NCI-H524 (cell line): ENCODE data around the gene LHPP.

ENCODE experiments used
- DNase-seq, 2 experiments: peaks; one replicate each; lab custom pipeline; 2025; lab: John Stamatoyannopoulos, UW

LHPP gene

GRCh38 chr10:124470544-124471434, 9.2 kb downstream of the LHPP start:
- no peak for DNase-seq

- no peak for DNase-seq
These were observed 10.4 kb downstream of the LHPP start for GRCh38 chr10:124472071-124472470.

GRCh38 chr10:124473070-124473469, 11.4 kb downstream of the LHPP start:
- DNase-seq, result no peak

GRCh38 chr10:124474514-124475070, 13.0 kb downstream of the LHPP start:
- DNase-seq, result no peak

DNA sequence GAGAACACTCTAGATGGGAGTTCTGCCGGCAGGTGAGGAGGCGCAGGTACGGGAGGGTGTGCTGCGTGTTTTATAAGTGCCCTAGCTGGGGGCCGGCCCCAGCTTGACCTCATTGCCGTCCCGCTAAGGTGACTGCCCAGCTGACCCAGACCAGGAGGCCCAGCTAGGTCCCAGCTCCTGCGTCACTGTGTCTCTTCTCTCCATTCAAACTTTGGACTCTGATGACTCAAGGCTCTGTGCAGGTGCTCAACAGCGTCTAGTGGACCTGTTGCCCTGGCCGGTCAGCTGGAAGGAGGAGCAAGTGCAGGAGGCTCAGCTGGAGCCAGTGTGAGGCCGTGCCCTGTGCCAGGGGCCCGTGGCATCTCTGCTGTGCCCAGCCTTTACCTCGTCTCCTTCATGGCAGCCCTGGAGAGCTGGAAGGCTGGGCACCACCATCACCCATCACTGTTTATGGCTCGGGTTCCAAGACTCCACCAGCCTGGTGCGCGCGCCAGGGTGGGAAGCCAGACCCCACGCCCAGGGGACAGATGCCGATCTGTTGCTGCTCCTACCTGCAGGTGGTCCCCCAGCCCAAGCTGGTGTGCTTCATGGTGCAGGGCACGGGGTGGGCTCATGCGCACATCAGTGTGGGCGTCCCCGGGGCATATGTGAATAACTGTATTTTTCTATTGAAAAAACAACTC, 14.6 kb downstream of the LHPP start:
- DNase-seq, result no peak

DNA sequence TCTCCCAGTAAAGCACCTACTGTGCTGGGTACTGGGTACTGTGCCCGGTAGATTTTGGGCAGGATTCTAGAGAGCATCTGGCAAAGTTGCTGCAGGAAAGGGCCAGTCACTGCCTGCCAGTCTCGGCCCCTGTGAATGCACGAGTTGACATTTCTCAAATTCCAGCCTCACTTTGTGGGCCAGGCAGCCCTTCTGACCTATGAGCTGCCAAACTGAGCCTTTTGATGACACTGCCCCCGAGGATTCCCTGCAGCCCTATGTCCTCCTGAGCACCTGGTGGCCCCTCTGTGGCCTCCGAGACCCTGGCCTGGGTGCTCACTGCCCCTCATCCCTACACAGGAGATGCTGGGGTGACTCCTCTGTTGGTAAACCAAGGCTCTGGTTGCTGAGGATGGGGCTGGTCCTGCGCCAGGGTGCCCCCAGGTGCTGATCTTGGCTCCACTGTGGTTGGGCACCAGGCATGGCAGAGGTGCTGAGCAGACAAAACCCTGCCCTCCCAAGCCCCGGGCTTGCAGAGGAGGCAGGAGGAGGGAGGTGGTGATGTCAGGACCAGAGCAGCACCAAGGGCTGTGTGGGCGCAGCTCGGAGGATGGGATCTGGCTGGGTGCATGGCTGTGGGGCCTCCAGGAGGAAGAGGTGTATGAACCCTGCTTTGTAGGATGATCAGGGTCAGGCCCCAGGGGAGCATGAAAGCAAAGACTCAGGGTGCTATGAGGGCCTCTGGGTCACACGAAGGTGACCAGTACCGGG, 16.2 kb downstream of the LHPP start:
- no peak for DNase-seq

DNA sequence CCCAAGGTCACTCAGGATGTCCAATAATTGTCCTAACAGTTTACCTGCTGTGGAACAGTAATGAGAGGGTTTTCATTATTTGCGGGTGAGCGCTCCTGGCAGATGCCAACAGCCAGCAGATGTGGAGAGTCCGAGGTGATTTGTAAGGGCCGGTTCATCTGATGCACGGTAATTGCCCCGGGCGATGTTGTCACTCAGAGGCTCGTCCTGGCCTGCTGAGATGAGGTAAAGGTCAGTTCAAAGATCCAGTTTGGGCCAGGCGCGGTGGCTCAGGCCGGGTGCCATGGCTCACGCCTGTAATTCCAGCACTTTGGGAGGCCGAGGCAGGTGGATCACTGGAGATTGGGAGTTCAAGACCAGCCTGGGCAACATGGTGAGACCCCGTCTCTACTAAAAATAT, 16.9 kb downstream of the LHPP start:
- no peak for DNase-seq

DNA sequence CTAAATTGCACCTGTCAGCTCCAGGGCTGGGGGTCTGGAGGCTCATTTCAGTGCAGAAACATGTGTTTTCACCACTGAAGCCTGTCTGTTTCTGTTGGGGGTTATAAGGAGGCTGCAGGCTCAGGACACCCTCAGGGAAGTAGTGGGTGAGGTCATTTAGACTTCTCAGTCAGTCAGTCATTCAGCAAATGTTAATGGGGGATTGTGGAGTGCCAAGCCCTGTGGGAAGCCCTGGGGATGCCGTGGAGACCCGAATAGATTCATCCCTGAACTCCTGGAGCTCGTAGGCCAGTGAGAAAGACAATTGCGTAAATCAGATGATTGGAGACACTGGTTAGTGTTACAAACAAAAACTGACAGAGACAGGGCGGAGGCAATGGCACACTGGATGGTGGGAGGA, 19.2 kb downstream of the LHPP start:
- DNase-seq, result no peak

- DNase-seq, result no peak
These were observed 20.1 kb downstream of the LHPP start for GRCh38 chr10:124481717-124482116.

DNA sequence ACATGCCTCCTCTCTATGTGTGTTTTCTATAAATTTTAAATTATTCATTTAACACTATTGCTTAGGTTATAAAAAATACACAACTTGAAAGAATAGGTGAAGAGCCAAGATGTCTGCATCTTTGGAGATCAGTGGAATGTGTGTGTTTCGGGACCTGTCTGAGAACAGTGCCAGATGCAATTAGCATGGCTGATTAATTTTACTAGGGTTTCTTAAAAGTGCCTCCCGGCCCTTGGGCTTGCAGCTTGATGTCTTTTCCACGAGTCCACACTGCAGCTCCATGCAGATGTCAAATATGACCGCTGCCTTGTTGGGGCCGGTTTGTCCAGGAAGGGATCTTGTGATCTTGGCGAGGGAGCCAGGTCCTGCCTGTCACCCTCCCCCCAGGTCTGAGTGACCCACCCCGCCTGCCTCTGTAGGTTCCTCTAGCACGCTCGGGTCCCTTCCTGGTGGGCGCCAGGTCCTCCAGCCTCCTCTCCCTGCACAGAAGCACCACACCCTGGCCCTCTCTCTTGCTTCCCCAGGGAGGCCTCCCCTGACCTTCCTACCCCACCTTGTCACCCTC, 20.7 kb downstream of the LHPP start:
- DNase-seq, result peak in 1 of 2 experiments; percentile 33

DNA sequence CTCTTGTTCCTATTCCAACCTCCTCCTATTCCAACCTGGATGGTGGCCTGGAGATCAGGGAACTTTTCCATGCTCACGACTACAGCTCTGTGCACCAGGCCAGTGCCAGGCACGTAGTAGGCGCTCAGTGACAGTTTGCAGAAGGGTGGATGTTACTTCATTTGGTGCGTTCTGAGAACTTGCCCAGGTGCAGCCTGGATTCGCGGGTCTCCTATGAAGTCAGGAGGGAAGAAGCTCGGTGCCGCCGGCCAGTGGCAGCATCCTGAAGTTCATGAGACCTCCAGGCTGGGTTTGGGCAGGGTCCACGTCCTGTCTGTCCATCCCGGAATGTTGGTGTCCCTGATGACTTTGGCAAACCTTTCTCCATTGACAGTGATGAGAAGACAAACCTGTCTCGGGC, 21.3 kb downstream of the LHPP start:
- DNase-seq, result no peak

DNA sequence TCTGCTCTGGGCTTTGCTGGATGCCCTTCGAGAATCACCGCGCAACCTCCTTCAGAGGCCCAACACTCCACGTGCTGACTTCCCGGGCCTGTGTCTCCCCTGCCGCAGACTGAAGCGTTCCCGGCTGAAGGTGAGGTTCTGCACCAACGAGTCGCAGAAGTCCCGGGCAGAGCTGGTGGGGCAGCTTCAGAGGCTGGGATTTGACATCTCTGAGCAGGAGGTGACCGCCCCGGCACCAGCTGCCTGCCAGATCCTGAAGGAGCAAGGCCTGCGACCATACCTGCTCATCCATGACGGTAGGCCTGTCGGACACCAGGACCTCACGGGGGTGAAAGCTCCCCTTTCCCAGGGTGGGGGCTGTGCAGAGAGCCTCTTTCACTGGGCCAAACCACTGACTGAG, 22.4 kb downstream of the LHPP start:
- DNase-seq, result no peak

DNA sequence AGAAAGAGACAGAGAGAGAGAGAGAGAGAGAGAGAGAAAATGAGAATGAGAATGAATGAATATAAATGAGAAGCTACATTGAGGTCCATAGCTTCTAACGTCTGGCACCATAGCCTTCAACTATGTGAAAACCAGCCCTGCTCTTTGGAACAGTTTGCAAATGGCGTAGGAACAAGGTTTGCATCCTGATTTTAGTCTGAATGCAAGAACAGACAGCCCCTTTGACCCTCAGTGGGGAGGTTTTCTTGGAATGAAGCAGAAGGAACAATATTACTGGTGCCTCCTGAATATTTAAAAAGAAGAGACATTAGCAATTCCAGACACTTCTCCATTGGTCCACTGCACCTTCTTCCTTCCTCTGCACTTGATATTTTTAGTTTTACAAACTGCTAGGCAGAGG, 23.0 kb downstream of the LHPP start:
- no peak for DNase-seq

- no peak for DNase-seq
These were observed 25.0 kb downstream of the LHPP start for GRCh38 chr10:124486635-124487034.

DNA sequence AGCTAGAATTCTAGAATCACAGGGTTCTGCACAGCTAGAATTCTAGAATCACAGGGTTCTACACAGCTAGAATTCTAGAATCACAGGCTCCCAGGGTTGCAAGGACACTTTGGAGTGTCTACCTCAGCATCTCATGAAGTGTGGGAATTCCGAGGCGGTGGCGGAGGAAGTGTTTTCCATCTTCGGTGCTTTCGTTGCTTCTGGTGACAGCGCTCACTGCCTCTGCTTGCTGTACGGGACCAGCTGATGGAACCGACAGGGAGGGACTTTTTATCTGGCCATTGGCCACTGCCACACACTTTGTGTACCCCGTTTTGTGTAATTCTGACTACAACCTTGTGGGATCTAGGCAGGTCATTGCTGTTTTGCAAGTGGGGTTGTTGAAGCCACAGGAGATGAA, 29.5 kb downstream of the LHPP start:
- DNase-seq, result no peak

- no peak for DNase-seq
These were observed 30.6 kb downstream of the LHPP start for GRCh38 chr10:124492266-124492665.

- DNase-seq, result peak; percentile 29 to 63
These were observed 31.7 kb downstream of the LHPP start for GRCh38 chr10:124493214-124493882.

DNA sequence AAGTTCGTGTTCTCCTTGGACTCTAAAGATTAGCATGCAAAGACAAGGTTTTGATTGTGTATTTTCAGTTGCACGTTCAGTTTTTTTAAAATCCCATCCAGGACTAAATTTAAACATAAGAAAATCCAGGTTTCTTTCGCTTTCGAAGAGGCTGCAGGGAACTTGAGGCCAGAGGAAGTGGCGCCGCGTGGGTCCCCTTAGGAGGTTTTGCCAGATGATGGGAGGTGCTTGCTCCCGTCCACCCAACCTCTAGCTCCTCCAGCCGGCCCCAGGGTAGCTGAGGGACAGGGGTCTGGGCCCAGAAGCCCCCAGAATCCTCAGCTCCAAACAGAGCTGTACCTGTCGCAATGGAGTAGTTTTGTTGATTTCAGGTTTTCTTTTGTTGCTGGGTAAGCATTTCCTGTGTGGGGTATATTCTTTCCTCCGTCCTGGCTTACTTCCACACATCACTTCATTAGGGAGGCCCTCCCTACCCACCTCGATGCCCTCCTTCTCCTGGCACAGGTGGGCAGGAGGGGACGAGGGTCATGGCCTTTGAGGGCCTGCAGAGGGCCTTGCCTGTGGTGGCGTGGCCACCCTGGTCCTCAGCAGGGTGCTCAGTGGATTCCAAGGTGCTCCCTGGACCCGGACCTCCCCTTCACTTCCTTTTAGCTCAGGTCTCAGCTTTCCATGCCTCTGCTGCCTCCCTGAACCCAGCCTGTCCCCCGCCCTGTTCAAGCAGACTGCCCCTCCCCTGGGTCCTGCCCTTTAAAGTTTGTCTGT, 32.6 kb downstream of the LHPP start:
- no peak for DNase-seq

- no peak for DNase-seq
These were observed 33.5 kb downstream of the LHPP start for GRCh38 chr10:124495162-124495561.

DNA sequence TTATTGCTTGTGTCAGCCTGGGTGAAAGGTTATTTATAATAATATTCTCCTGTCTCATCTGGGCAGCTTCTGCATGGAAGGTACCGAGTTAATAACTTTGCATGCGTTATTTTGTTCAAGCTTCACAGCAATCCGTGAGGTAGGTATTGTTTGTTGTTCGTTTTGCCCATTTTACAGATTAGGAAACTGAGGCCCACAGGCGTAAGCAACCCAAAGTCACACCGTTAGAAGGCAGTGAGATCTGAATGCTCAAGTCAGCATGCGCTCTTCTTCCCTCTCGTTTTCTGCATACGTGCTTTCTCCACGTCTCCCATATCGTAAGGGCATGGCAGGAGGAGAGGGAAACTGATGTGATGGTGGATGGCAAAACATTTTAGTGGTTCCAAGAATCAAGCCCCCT, 34.1 kb downstream of the LHPP start:
- no peak for DNase-seq

- peak in 1 of 2 experiments; percentile 26 for DNase-seq
These were observed 34.5 kb downstream of the LHPP start for GRCh38 chr10:124496150-124496549.
